Measurements from ENCODE around the gene RAB11FIP4. TPM values are rescaled to one million over a fixed set of nuclear protein-coding genes. Genes with fewer than 3 reads are reported as not detected.

RAB11FIP4 gene
- total RNA-seq, 2 donors from 2014 or later, result 0.68 to 3.7 TPM

DNA sequence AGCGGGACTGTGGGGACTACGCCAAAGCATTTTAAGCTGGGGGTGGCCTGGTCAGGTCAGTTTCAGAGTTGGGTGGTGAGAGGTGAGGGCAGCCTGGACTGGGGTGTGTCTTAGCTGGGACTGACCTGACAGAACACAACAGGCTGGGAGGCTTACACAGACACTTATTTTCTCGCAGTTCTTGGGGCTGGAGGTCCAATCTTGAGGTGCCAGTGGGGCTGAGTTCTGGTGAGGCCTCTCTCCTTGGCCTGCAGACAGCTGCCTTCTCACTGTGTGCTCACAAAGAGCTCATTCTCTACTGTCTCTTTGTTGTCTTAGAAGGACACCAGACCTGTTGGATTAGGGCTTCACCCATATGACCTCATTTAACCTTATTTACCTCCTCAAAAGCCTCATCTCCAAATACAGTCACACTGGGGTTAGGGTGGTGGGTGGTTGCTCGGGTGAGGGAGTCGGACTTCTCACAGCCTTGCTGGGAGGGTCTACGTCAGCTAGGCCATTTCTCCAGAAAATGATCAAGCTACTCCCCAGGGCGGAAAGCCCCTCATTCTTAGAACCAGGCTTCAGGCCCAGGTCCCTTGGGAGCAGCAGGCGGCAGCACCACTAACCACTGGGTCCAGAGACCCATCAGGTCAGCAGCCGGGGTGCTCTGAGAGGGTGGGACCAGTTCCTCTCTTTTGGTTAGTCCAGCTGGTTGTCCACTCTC lies 149.3 kb downstream of the RAB11FIP4 start:
- no peak overlapping the region for H3K4me3 ChIP-seq
- H3K36me3 ChIP-seq, result no peaks in the 10 kb centered on the region
- DNase-seq (ENCODE audit: low spot score) (no peak), ATAC-seq (ENCODE audit: insufficient number of reproducible peaks, low FRiP score, low read depth) (no peak)
- H3K9me3 ChIP-seq, result no peaks in the 10 kb centered on the region
- H3K4me1 ChIP-seq (ENCODE audit: control insufficient read depth in 1 of 2, low read depth in 2 of 2), result peaks cover 5 to 14% of the 10 kb centered on the region in 2 donors
- TF ChIP-seq, protein P1, sequence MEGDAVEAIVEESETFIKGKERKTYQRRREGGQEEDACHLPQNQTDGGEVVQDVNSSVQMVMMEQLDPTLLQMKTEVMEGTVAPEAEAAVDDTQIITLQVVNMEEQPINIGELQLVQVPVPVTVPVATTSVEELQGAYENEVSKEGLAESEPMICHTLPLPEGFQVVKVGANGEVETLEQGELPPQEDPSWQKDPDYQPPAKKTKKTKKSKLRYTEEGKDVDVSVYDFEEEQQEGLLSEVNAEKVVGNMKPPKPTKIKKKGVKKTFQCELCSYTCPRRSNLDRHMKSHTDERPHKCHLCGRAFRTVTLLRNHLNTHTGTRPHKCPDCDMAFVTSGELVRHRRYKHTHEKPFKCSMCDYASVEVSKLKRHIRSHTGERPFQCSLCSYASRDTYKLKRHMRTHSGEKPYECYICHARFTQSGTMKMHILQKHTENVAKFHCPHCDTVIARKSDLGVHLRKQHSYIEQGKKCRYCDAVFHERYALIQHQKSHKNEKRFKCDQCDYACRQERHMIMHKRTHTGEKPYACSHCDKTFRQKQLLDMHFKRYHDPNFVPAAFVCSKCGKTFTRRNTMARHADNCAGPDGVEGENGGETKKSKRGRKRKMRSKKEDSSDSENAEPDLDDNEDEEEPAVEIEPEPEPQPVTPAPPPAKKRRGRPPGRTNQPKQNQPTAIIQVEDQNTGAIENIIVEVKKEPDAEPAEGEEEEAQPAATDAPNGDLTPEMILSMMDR (IDR thresholded peaks at IDR 0.05), result no peak
- H3K27ac ChIP-seq, result no peak overlapping the region
- H3K27me3 ChIP-seq (replicated peaks; ENCODE audit: insufficient read depth), result no peaks in the 10 kb centered on the region

GRCh38 chr17:31541559-31541958 lies 150.1 kb downstream of the RAB11FIP4 start:
- DNase-seq (ENCODE audit: low spot score), result no peak
- H3K4me1 ChIP-seq (ENCODE audit: control insufficient read depth in 1 of 2, low read depth in 2 of 2), result peaks cover 5 to 14% of the 10 kb centered on the region in 2 donors
- H3K4me3 ChIP-seq, result no peak overlapping the region
- TF ChIP-seq, protein P1 (IDR thresholded peaks at IDR 0.05), result no peak
- H3K27me3 ChIP-seq (replicated peaks; ENCODE audit: insufficient read depth), result no peaks in the 10 kb centered on the region
- H3K36me3 ChIP-seq, result no peaks in the 10 kb centered on the region
- H3K27ac ChIP-seq, result no peak overlapping the region
- ATAC-seq (ENCODE audit: insufficient number of reproducible peaks, low FRiP score, low read depth), result no peak
- no peaks in the 10 kb centered on the region for H3K9me3 ChIP-seq

DNA sequence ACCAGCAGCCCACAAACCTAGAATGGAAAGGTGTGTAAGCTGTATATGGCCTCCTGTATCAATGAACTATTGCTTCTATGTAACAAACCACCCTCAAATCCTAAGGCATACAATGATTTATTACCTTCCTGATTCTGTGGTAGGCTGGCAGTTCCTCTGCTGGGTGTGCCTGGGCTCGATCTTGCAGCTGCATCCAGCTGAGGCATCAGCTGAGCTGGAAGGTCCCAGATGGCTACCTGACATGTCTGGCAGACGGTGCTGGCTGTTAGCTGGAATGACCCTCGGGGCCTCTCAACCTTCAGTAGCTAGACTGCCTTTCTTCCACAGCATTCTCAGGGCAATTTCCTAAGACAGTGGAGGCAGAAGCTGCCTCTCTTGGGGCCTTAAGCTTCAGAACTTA lies 152.7 kb downstream of the RAB11FIP4 start:
- H3K4me3 ChIP-seq, result no peak overlapping the region
- no peaks in the 10 kb centered on the region for H3K9me3 ChIP-seq
- DNase-seq (ENCODE audit: low spot score), result no peak
- no peaks in the 10 kb centered on the region for H3K27me3 ChIP-seq (replicated peaks; ENCODE audit: insufficient read depth)
- H3K4me1 ChIP-seq (ENCODE audit: control insufficient read depth in 1 of 2, low read depth in 2 of 2), result peaks cover 4 to 8% of the 10 kb centered on the region in 2 donors
- no peak for ATAC-seq (ENCODE audit: insufficient number of reproducible peaks, low FRiP score, low read depth)
- no peaks in the 10 kb centered on the region for H3K36me3 ChIP-seq
- TF ChIP-seq, protein P1 (IDR thresholded peaks at IDR 0.05), result no peak
- no peak overlapping the region for H3K27ac ChIP-seq

GRCh38 chr17:31546650-31547049 lies 155.2 kb downstream of the RAB11FIP4 start:
- Histone ChIP-seq H3K36me3 (no peaks in the 10 kb centered on the region), H3K4me3 (no peak overlapping the region), H3K9me3 (no peaks in the 10 kb centered on the region), H3K27ac (no peak overlapping the region), H3K27me3 (replicated peaks; ENCODE audit: insufficient read depth) (no peaks in the 10 kb centered on the region), H3K4me1 (ENCODE audit: control insufficient read depth in 1 of 2, low read depth in 2 of 2) (peaks cover 4 to 17% of the 10 kb centered on the region in 2 donors)
- ATAC-seq (ENCODE audit: insufficient number of reproducible peaks, low FRiP score, low read depth), result no peak
- no peak for DNase-seq (ENCODE audit: low spot score)
- TF ChIP-seq, protein P1 (IDR thresholded peaks at IDR 0.05), result no peak

- H3K27ac ChIP-seq, result peak overlapping the region; percentile 89 to 90
- no peak for ATAC-seq (ENCODE audit: insufficient number of reproducible peaks, low FRiP score, low read depth)
Observed at GRCh38 chr17:31548709-31549108, 157.2 kb downstream of the RAB11FIP4 start.

More at GRCh38 chr17:31548709-31549108, 157.2 kb downstream of the RAB11FIP4 start:
- H3K27me3 ChIP-seq (replicated peaks; ENCODE audit: insufficient read depth), result no peaks in the 10 kb centered on the region
- no peak for DNase-seq (ENCODE audit: low spot score)
- H3K36me3 ChIP-seq, result no peaks in the 10 kb centered on the region
- TF ChIP-seq, protein P1 (IDR thresholded peaks at IDR 0.05), result no peak
- peaks cover 4 to 17% of the 10 kb centered on the region in 2 donors for H3K4me1 ChIP-seq (ENCODE audit: control insufficient read depth in 1 of 2, low read depth in 2 of 2)
- H3K9me3 ChIP-seq, result no peaks in the 10 kb centered on the region
- peak overlapping the region; percentile 90 for H3K4me3 ChIP-seq
